Hematopoietic multipotent progenitor cell (in vitro differentiated cells): ENCODE data around the gene ATP1B3. TPM values are rescaled to one million over a fixed set of nuclear protein-coding genes. Genes with fewer than 3 reads are reported as not detected.
"Not testable (repeated sequence)": the region's sequence is repeated elsewhere in the genome, so short reads cannot be mapped to it uniquely, and the experiment has no call there.

Experiments
- DNase-seq, 3 donors: peaks; one replicate each; pipeline ENCODE4 v3.0.0-alpha.2; 2011 to 2015; ENCODE audit warnings: low read depth in 2 of 3, low spot score in 2 of 3
- total RNA-seq: library from RNA; depleted of rRNA; stranded (reverse); fragments of >200 nt; gene quantifications from one replicate; pipeline ENCODE4 v1.2.3, GENCODE V29; 2012

The ATP1B3 gene
- 31.8 TPM for total RNA-seq

- peak; percentile 74 to 87 (median 83) for DNase-seq
These were observed at the start of gene ATP1B3 for GRCh38 chr3:141876381-141876890. Gene ATP1B3, plus strand, starts transcription at chr3:141876643. Its CDS starts 159 bp downstream, at chr3:141876802.

GRCh38 chr3:141828487-141828886 is 48.0 kb upstream of the ATP1B3 start:
- DNase-seq = no peak

- DNase-seq = no peak
These were observed 47.6 kb upstream of the ATP1B3 start for GRCh38 chr3:141828890-141829289.

- DNase-seq = no peak
These were observed 45.9 kb upstream of the ATP1B3 start for GRCh38 chr3:141830508-141830907.

GRCh38 chr3:141834292-141834691 is 42.2 kb upstream of the ATP1B3 start:
- no peak for DNase-seq

GRCh38 chr3:141835557-141836229 is 40.8 kb upstream of the ATP1B3 start:
- no peak for DNase-seq

- no peak for DNase-seq
These were observed 37.1 kb upstream of the ATP1B3 start for GRCh38 chr3:141839389-141839788.

GRCh38 chr3:141840737-141841544 is 35.5 kb upstream of the ATP1B3 start:
- DNase-seq = no peak

- DNase-seq = no peak
These were observed 32.3 kb upstream of the ATP1B3 start for GRCh38 chr3:141844108-141844507.

- no peak for DNase-seq
These were observed 31.6 kb upstream of the ATP1B3 start for GRCh38 chr3:141844812-141845211.

- DNase-seq = peak in 2 of 3 donors; percentile 59 to 77
These were observed 30.9 kb upstream of the ATP1B3 start for GRCh38 chr3:141845407-141846049.

- no peak for DNase-seq
These were observed 30.4 kb upstream of the ATP1B3 start for GRCh38 chr3:141846050-141846433.

GRCh38 chr3:141848159-141848748 is 28.2 kb upstream of the ATP1B3 start:
- DNase-seq = not testable (repeated sequence)

- DNase-seq = peak in 2 of 3 donors; percentile 27 to 58
These were observed 27.2 kb upstream of the ATP1B3 start for GRCh38 chr3:141849056-141849815.

- DNase-seq = peak in 2 of 3 donors; percentile 20 to 26
These were observed 25.0 kb upstream of the ATP1B3 start for GRCh38 chr3:141851411-141851810.

- peak in 1 of 3 donors; percentile 7 for DNase-seq
These were observed 23.3 kb upstream of the ATP1B3 start for GRCh38 chr3:141853081-141853601.

GRCh38 chr3:141853629-141854168 is 22.7 kb upstream of the ATP1B3 start:
- no peak for DNase-seq

- peak in 1 of 3 donors; percentile 4 for DNase-seq
These were observed 21.8 kb upstream of the ATP1B3 start for GRCh38 chr3:141854599-141854998.

- no peak for DNase-seq
These were observed 18.1 kb upstream of the ATP1B3 start for GRCh38 chr3:141858312-141858711.

GRCh38 chr3:141859651-141860050 is 16.8 kb upstream of the ATP1B3 start:
- DNase-seq = no peak
